OCI-LY7 (cell line): Measurements from ENCODE around the gene CCBE1. TPM values are rescaled to one million over a fixed set of nuclear protein-coding genes. Genes with fewer than 3 reads are reported as not detected.

Experiments
- BruUV-seq: library from RNA; stranded (reverse); fragments of 400-500 nt; replicated peaks from 2 replicates; lab custom pipeline; 2021; lab: Mats Ljungman, UMichigan
- CTCF ChIA-PET: fragments of 300-600 bp; sonication (Branson Sonifier 250); formaldehyde crosslinking; loops from one replicate; lab custom pipeline; 2022; ENCODE audit warnings: antibody characterized with exemption; ENCODE audit not compliant: unreplicated experiment; lab: Charles Lee
- POLR2A ChIA-PET: fragments of 300-600 bp; sonication (Branson Sonifier 250); formaldehyde crosslinking; loops from one replicate; lab custom pipeline; 2022; ENCODE audit warnings: antibody characterized with exemption; lab: Charles Lee
- DNase-seq: peaks from one replicate; pipeline ENCODE4 v3.0.0-alpha.2; 2015; ENCODE audit warnings: low spot score
- H2AFZ ChIP-seq: fragments of 200-600 bp; sonication (generic), shearing (Covaris generic); 2 replicates; pipeline ENCODE4 v1.6.1; 2014; ENCODE audit warnings: mild to moderate bottlenecking, antibody characterized with exemption, low read length, moderate library complexity
- H3K27ac ChIP-seq: fragments of 200-600 bp; sonication (generic); 2 replicates; pipeline ENCODE4 v1.5.1; 2014; ENCODE audit warnings: mixed run types, low read depth, mild to moderate bottlenecking, moderate library complexity, low read length, inconsistent platforms; ENCODE audit not compliant: poor library complexity, severe bottlenecking
- H3K36me3 ChIP-seq: fragments of 200-600 bp; sonication (generic); 2 replicates; pipeline ENCODE4 v1.6.1; 2014; ENCODE audit warnings: mild to moderate bottlenecking, antibody characterized with exemption, low read length, moderate library complexity, mixed read lengths; ENCODE audit not compliant: insufficient read depth
- H3K4me1 ChIP-seq: fragments of 200-600 bp; sonication (generic); 2 replicates; pipeline ENCODE4 v1.5.1; 2014; ENCODE audit warnings: mild to moderate bottlenecking, low read length; ENCODE audit not compliant: insufficient read depth, poor library complexity, severe bottlenecking
- H3K4me2 ChIP-seq: fragments of 200-600 bp; sonication (generic); 2 replicates; pipeline ENCODE4 v1.6.1; 2014; ENCODE audit warnings: mild to moderate bottlenecking, low read length
- H3K4me3 ChIP-seq: fragments of 200-600 bp; sonication (generic); 2 replicates; pipeline ENCODE4 v1.5.1; 2014; ENCODE audit warnings: mild to moderate bottlenecking, low read depth, low read length; ENCODE audit not compliant: poor library complexity, severe bottlenecking
- H3K79me2 ChIP-seq: fragments of 200-600 bp; sonication (generic); 2 replicates; pipeline ENCODE4 v1.6.1; 2016; ENCODE audit warnings: low read depth, mild to moderate bottlenecking, low read length, moderate library complexity, mixed read lengths; ENCODE audit not compliant: insufficient read depth
- H3K9me2 ChIP-seq: fragments of 200-600 bp; sonication (generic); 2 replicates; pipeline ENCODE4 v1.6.1; 2016; ENCODE audit warnings: mild to moderate bottlenecking, low read length, mixed read lengths; ENCODE audit not compliant: insufficient read depth
- H3K9me3 ChIP-seq: fragments of 200-600 bp; sonication (generic); 2 replicates; pipeline ENCODE4 v1.6.1; 2014; ENCODE audit warnings: mild to moderate bottlenecking, mixed run types, low read length, mixed read lengths
- H4K20me1 ChIP-seq: fragments of 200-600 bp; sonication (generic); 2 replicates; pipeline ENCODE4 v1.6.1; 2014; ENCODE audit warnings: mild to moderate bottlenecking, antibody characterized with exemption, low read length, moderate library complexity, mixed read lengths; ENCODE audit not compliant: insufficient read depth
- CTCF ChIP-seq: fragments of 200-600 bp; sonication (generic); conservative IDR thresholded peaks from 2 replicates; pipeline ENCODE4 v1.5.1; 2014; ENCODE audit warnings: mild to moderate bottlenecking, antibody characterized with exemption, low read length, moderate library complexity, mixed read lengths
- EZH2phosphoT487 ChIP-seq: fragments of 200-600 bp; sonication (generic); IDR thresholded peaks from 2 replicates; pipeline ENCODE4 v1.6.1; 2018; ENCODE audit warnings: low read depth, borderline replicate concordance, mild to moderate bottlenecking, mixed run types, antibody characterized with exemption, low read length, moderate library complexity, mixed read lengths
- intact Hi-C: fragments of 100-400 bp; cut with micrococcal nuclease; formaldehyde crosslinking; loops from one replicate; pipeline ENCODE4 v1.10.0; 2022; ENCODE audit not compliant: unreplicated experiment
- total RNA-seq, 2 experiments: library from RNA; depleted of rRNA in 1 of 2; stranded (reverse); fragments of >200 nt in 1 of 2; shearing (Covaris generic) in 1 of 2; gene quantifications; 2 replicates each; pipeline ENCODE4 v1.2.3, GENCODE V29; 2014 to 2022

Gene CCBE1
- total RNA-seq, 2 experiments from 2014 or later: 0.16 to 0.70 TPM

- H3K4me3 ChIP-seq: no peak overlapping the region
- CTCF ChIA-PET: no interaction called here
- POLR2A ChIA-PET: no interaction called here
- no peak overlapping the region for H3K27ac ChIP-seq
- H3K9me3 ChIP-seq: no peaks in the 10 kb centered on the region
- TF ChIP-seq EZH2phosphoT487 (no peak), CTCF (no peak)
- no peaks in the 10 kb centered on the region for H3K4me1 ChIP-seq
- intact Hi-C loops: no loop called here
- BruUV-seq: no TSS peak
- no peaks in the 10 kb centered on the region for H4K20me1 ChIP-seq
- H3K36me3 ChIP-seq: no peaks in the 10 kb centered on the region
- no peak for DNase-seq
- H3K9me2 ChIP-seq: no peaks in the 10 kb centered on the region
- H3K79me2 ChIP-seq: no peaks in the 10 kb centered on the region
- no peak overlapping the region for H3K4me2 ChIP-seq
- H2AFZ ChIP-seq: no peak overlapping the region
These were observed 283.0 kb downstream of the CCBE1 start for GRCh38 chr18:59414111-59414653.

- no TSS peak for BruUV-seq
- Histone ChIP-seq H2AFZ (no peak overlapping the region), H3K9me3 (no peaks in the 10 kb centered on the region), H3K4me2 (no peak overlapping the region), H3K4me1 (no peaks in the 10 kb centered on the region), H4K20me1 (no peaks in the 10 kb centered on the region), H3K79me2 (no peaks in the 10 kb centered on the region), H3K27ac (no peak overlapping the region), H3K36me3 (no peaks in the 10 kb centered on the region), H3K9me2 (no peaks in the 10 kb centered on the region), H3K4me3 (no peak overlapping the region)
- intact Hi-C loops: loop anchor here (2.0 kb wide), 3 partner anchors 94 to 318 kb away; no protein-coding TSS in a partner anchor
- TF ChIP-seq EZH2phosphoT487 (no peak), CTCF (peak; percentile 77)
- ChIA-PET CTCF (interaction anchor here (0.8 to 1.3 kb wide), 2 partner anchors 94 to 153 kb away, joined by 3 to 5 read pairs; no protein-coding TSS in a partner anchor), POLR2A (no interaction called here)
- DNase-seq: peak; percentile 68
These were observed 294.7 kb downstream of the CCBE1 start for GRCh38 chr18:59402432-59403090.

GRCh38 chr18:59400407-59400806, 296.8 kb downstream of the CCBE1 start:
- H3K9me2 ChIP-seq: no peaks in the 10 kb centered on the region
- intact Hi-C loops: no loop called here
- H3K79me2 ChIP-seq: no peaks in the 10 kb centered on the region
- H3K27ac ChIP-seq: no peak overlapping the region
- no peak for DNase-seq
- no peaks in the 10 kb centered on the region for H3K9me3 ChIP-seq
- H3K4me2 ChIP-seq: no peak overlapping the region
- no peaks in the 10 kb centered on the region for H3K36me3 ChIP-seq
- no peaks in the 10 kb centered on the region for H3K4me1 ChIP-seq
- H3K4me3 ChIP-seq: no peak overlapping the region
- ChIA-PET POLR2A (no interaction called here), CTCF (no interaction called here)
- no peaks in the 10 kb centered on the region for H4K20me1 ChIP-seq
- no TSS peak for BruUV-seq
- no peak overlapping the region for H2AFZ ChIP-seq
- TF ChIP-seq CTCF (no peak), EZH2phosphoT487 (no peak)
